GM21381 (cell line): ENCODE measurements around the gene ZNF45.
"Not testable (repeated sequence)": the region's sequence is repeated elsewhere in the genome, so short reads cannot be mapped to it uniquely, and the experiment has no call there.

Experiments used
- ATAC-seq: cut with Tn5 transposase; IDR thresholded peaks from one replicate; pipeline ENCODE4 v1.9.1; 2021; ENCODE audit warnings: mild to moderate bottlenecking, moderate library complexity; ENCODE audit not compliant: unreplicated experiment

Gene ZNF45

GRCh38 chr19:43914051-43914450 is 21.0 kb downstream of the ZNF45 start:
- no peak for ATAC-seq

- ATAC-seq: no peak
Observed at GRCh38 chr19:43913383-43913782, 21.7 kb downstream of the ZNF45 start.

GRCh38 chr19:43910884-43911283 is 24.2 kb downstream of the ZNF45 start:
- no peak for ATAC-seq

- ATAC-seq: no peak
Observed at GRCh38 chr19:43908659-43909058, 26.4 kb downstream of the ZNF45 start.

GRCh38 chr19:43906774-43907173 is 28.3 kb downstream of the ZNF45 start:
- ATAC-seq: no peak

GRCh38 chr19:43905897-43906296 is 29.2 kb downstream of the ZNF45 start:
- ATAC-seq: no peak

- ATAC-seq: no peak
Observed at GRCh38 chr19:43902399-43902798, 32.7 kb downstream of the ZNF45 start.

- no peak for ATAC-seq
Observed at GRCh38 chr19:43901395-43902390, 33.4 kb downstream of the ZNF45 start.

- ATAC-seq: no peak
Observed at GRCh38 chr19:43895727-43896308, 39.3 kb downstream of the ZNF45 start.

- no peak for ATAC-seq
Observed at GRCh38 chr19:43883864-43884263, 51.2 kb downstream of the ZNF45 start, which contains the start of gene ZNF404. ZNF404 (minus strand) TSS chr19:43883964.

GRCh38 chr19:43880483-43880882 is 54.6 kb downstream of the ZNF45 start:
- ATAC-seq: no peak

- no peak for ATAC-seq
Observed at GRCh38 chr19:43872547-43873336, 62.3 kb downstream of the ZNF45 start.

GRCh38 chr19:43866923-43867322 is 68.2 kb downstream of the ZNF45 start:
- not testable (repeated sequence) for ATAC-seq
